HG02759 (cell line): Measurements from ENCODE around the gene KLRG1.
A peak's percentile ranks its signal among the peaks of the same experiment; 100 is the strongest.

ENCODE experiments used
- ATAC-seq: cut with Tn5 transposase; IDR thresholded peaks from one replicate; pipeline ENCODE4 v1.9.1; 2021; ENCODE audit warnings: mild to moderate bottlenecking, moderate library complexity; ENCODE audit not compliant: unreplicated experiment

Gene KLRG1

DNA sequence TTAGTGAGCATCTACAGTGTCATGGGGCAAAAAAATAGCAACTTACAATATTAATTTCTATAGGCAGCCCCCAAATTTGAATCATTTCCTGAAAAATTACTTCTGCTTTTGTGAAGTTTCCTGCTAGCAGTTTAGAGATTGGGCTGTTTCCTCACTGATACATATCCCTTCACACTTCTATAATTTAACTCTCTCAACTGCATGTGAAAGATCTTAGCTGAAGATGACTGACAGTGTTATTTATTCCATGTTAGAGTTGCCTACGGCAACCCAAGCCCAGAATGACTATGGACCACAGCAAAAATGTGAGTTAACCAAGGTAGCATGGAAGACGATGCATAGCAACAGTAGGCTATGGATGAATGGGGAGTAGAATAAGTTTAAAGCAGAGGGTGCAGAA is at the start of gene KLRG1:
KLRG1 (plus strand) TSS at position 134 of the 400 bp plus-strand sequence; CDS start at position 224, 90 bp downstream.
- ATAC-seq: no peak

DNA sequence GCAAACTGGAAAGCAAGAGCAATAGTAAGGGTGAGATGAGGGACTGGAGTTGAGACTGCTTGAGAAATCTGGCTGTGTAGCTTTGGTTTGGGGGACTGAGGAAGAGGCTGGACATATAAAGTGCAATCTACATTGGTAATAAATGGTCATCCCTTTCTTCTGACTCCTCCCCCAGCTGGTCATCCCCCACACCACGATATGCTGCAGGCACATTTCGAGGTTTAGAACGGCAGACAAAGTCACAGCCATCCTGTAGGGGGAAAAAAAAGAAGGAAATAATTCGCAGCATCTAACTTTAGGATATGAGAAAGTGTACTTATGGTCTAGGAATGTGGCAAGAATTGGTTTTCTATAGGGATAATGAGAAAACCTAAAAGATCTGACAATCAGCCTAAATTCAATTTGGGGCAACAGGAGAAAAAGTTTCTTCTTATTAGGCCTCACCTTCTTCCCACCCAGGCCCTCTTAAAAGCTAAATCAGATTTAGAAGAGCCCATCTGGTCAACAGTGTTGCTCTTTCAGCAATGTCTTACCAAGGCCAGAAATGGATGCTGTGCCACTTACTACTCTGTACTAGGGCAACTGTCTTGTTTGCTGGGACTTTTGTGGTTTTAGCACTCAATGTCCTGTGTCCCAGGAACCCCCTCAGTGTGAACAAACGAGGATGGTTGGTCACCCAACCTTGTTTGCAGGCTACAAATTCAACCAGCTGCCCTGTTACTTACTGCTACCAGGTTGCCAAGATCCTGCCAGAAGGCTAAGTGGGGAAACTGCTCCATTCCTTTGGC is 47.5 kb upstream of the KLRG1 start:
- ATAC-seq: no peak

DNA sequence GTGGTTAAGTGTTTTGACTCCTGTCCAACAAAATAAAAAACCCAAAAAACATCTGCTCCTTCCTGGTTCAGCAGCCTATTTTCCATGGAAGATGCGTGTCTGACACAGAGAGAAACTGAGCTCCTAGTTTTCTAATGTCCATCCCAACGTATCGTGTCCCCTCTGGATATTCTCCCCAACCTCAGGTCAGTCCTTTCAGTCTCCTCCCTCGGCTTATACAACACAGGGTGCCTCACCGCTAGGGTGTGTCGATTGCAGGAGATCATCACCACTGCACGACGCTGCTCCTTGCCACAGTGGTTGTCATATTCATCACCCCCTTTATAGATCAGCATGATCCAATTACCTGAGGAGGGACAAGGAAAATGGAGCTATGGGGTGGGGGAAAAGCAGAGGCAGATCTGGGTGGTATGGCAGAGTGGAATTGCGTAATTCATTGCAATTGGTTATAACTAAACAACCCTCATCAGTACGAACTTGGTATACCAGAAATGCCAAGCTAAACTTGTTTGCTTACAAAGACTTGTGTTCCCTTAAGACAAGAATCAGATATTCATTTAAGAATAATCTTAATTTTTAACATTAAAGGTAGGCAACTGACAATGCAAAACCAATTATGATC is 45.7 kb upstream of the KLRG1 start:
- ATAC-seq: no peak

DNA sequence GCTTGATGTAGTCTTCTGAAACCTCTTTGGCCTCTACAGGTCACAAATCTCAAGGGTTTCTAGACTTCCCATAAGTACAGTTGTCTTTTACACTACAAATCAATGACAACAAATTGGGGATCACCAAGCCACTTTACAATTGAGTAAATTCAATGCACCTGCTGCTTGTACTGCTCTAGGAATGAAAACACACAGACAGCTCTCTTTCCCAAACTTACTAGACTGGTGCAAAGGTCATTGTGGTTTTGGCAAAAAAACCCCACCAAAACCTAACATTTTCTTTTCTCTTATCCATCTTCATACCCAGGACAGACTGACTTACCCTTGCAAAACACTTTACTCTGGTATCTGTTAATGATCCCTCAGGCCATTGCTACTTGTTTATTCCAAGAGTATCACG is 42.6 kb upstream of the KLRG1 start:
- ATAC-seq: no peak

DNA sequence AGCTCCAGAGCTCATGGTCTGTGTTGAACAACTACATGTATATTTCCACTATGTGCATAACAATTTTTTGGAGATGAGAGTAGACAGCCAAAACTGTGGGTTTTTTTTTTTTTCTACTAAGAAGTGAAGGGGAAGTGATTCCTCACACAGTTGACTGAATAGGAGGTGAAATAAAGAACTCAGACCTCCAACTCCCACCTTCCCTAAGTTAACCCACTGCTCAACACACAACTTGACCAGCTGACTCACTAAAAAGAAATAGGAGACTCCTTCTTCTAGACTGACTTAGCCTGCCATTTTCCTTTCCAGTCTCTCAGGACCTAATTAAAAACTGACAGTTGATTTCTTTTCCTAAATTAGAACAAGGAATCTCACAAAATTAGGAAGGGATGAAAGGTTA is 41.6 kb upstream of the KLRG1 start:
- ATAC-seq: no peak

DNA sequence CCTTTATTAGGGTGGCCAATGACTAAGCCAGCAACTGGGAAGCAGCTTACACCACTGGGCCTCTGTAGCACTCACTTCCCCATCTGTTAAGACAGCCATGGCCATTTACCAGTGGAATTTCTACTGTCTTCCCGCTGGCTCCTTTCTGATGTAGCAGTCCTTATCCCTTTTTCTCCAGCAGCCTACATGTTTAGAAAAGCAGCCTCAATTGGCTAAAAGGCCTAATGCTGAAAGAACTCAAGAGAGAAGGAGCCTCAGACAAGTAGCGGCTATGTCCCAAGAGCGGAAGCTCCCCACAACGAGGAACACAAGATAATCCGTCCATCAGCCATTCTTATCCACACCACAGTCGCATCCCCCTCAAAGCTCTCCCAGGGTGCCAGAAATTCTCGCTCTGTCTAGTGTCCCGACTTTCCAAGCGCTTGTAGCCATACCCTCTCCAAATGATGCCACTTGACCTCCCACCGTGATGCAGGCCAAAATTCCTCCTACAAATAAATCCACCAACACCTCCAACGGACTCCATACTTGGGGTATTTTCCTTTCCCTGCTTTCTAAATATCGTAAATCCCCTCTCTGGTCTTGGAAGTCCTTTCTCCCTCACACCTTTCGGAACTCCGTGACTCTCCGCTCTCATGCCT is 40.5 kb upstream of the KLRG1 start:
- no peak for ATAC-seq

DNA sequence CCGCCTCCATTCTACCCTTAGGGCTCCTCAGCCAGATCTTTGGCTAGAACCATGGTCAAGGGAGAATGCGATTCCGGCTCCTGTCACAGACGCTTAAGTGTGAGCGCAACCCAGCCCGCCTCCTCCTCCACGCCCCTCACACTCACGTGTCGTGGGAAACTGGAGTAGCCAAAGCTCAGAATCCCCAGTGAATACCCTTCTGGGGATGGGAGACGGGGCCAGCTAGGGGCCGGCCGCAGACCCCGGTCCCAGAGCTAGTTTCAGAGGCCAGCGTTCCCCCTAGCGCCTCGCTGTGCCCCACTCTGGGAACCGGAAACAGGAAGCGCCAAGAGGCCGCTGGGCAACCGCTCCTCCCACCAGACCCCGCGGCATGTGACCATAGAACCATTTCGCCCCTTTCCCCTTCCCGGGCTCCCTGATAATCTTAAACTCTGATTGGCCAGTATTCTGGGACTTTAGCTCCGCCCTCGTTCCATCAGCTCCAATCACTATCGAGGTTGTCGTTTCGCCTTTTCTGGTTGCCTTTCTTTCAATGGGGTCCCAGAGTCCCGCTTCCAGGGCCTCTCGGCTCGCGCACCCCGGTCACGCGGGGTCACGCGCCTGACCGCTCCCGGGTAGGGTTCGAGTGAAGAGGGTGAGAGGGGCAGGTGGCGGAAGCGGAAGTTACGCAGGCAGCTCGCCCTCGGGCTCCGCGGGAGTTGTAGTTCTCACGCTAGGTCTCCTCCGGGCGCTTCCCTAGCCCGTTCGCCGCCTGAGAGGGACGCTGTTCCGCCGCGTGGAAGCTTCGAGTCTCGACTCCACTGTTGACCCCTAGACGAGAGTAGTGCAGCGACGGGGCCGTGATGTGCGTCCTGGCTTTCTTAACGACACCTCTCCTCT is 39.8 kb upstream of the KLRG1 start, which contains the start of gene M6PR:
M6PR (minus strand) TSS at position 304 of the 879 bp plus-strand sequence. CDS start 3,241 bp downstream, outside the sequence.
- ATAC-seq: peak; percentile 80

DNA sequence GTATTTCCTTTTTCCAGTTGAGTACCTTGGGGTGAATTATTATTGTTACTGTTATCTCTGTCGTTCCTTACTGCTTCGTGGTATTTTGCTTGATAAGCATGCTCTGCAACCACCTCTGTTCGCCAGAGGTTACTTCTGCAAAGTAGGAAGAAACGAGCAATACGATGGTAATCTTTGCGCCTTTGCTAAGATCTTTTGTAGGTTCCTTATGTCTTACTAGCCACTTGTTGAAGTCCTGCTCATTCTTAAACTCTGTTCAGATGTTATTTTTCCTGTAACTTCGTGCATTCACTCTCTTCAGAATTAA is 39.2 kb upstream of the KLRG1 start:
- ATAC-seq: no peak

DNA sequence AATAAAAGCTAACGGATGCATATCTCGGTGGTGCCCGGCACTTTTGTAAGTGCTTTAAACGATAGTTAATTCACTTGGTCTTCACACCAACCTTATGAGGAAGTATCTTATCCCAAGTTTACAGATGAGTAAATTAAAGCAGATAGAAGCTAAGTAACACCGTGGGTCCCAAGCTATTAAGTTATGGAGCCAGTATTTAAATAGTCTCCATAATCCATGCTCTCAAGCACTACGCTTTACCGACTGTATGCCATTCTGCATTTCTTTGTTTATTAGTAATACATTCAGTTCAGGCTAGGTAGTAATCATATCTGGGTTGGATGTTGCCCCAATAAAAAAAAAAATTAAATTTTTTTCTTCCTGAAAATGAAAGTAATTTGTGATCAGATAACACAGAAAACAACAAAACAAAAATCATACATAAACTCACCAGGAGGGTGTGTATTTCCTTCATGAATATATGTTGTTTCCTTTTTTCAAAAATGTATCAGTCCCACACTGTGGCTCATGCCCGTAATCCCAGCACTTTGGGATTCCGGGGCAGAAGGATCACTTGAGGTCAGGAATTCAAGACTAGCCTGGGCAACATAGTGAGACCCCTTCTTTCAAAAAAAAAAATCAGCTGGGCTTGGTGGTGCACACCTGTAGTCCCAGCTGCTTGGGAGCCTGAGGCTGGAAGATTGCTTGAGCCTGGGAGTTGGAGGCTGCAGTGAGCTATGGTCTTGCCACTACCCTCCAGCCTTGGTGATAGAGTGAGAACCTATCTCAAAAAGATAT is 38.5 kb upstream of the KLRG1 start:
- no peak for ATAC-seq

DNA sequence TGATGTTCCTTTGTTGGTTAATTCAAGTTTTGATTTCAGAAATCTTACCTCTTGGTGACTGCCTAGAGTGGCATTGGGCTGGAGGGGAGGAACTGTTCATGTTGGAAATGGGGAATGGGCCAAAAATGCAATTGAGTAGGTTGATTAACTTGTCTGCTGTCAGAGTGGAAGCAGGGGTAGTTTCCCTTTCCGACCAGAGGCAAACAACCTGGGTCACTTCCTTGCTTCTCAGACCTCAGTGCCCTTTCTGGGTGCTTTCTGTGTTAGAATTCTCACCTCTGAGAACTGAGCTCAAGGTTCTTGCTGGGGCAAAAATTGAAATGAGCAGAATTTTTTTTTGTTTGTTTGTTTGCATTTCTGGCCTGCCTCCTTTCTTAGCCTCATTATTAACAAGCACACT is 37.6 kb upstream of the KLRG1 start:
- no peak for ATAC-seq

DNA sequence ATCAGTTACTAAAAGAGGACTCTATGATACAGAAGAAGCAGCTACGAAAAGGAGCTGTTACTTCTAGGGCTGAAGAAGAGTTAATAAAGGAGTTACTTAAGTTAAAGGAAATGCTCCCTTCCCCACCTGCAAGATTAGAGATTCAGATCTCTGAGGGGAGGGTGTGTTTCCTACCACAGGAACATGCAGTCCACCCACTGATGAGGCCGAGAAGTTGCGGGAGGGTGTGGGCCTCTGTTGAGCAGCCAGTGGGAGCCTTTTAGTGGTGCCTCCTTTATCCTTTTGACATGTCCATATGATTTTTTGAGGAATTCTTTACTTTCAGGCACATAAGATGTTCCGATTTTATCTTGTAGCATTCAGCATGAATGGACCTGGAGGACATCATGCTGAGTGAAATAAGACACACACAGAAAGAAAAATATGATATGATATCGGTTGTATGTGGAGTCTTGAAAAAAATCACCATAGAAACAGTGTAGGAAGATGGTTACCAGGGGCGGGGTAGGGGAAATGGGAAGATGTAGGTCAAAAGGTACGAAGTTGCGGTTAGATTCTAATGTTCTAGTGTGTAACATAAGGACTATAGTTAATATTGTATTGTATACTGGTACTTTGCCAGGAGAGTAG is 35.5 kb upstream of the KLRG1 start:
- ATAC-seq: no peak

DNA sequence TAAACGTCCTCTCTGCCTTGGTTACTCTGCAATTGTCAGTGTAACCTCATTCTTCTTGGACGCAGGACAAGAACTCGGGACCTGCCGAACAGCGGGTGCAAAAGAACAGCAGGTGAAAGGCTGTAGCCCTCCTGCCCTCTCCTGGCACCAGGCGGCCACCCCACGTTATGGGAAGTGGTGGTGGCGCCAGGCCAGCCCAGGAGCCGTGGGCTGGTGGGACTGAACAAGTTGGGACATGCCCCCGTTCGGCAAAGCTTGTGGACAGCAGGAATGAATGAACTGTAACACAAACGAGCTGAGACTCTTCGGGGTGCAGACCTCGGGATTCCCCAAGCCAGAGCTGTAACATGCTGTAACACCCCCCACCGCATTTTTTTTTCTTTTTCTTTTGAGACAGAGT is 33.3 kb upstream of the KLRG1 start:
- ATAC-seq: no peak

DNA sequence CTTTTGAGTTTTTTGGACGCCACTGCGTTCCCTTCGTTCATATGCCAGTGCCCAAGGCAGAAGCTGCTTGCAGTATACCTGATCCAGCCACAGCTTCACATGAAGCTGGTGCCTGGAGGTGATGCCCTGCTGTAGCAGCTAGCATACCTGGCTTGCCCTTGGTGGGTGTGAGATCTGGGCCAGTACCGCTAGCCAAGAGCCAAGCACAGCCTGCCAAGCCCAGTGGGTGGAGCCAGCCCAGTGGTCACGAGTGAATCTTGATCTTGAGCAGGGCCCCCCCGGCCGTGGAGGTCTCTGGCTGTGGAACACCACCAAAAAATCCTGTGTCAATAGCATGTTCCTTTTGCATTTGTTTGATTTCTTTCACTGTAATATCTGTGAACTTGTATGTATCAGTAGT is 32.6 kb upstream of the KLRG1 start:
- no peak for ATAC-seq

DNA sequence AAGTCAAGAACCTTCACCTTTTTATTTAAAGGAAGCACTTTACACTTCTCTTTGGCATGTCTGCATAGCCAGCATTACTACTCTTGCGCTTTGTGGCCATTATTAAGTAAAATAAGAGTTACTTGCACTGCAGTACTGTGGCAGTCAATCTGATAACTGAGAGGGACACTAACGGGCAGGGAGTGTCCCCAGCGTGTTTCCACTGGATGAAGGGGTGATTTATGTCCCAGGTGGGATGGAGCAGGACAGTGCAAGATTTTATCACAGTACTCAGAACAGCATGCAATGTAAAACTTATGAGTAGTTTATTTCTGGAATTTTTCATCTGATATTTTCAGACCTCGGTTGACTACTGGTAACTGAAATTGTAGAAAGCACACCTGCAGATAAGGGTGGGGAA is 31.8 kb upstream of the KLRG1 start:
- ATAC-seq: no peak

DNA sequence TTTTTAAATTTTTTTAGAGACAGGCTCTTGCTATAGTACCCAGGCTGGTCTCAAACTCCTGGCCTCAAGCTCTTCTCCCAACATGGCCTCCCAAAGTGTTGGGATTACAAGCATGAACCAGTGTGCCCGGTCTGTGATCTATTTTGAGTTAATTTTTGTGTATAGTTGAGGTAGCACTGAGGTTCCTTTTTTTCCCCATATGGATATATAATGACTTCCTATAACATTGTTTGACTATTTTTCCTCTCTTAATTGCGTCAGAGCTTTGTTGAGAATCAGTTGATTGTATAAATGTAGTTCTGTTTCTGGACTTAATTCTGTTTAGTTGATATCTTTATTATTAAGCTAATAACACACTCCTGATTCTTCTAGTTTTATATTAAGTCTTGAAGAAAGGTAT is 31.3 kb upstream of the KLRG1 start:
- ATAC-seq: no peak

DNA sequence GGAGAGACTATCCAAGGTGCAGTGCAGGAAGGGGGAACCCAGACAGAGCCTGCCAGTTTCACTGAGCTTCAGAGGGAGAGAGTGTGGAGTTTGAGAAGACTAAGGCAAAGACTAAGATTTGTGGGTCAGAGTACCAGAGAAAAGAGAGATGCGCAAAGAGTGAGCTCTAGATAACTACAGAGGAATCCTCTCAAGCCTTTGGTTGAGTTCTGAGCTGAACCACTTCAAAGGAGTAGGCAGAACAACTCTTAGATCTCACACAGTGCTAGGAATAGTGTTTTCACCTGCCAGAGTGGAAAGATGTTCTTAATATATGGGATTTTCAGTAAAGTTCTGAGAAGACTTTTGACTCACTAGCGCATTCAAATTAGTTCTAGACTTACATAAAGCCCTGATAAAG is 29.2 kb upstream of the KLRG1 start:
- no peak for ATAC-seq

DNA sequence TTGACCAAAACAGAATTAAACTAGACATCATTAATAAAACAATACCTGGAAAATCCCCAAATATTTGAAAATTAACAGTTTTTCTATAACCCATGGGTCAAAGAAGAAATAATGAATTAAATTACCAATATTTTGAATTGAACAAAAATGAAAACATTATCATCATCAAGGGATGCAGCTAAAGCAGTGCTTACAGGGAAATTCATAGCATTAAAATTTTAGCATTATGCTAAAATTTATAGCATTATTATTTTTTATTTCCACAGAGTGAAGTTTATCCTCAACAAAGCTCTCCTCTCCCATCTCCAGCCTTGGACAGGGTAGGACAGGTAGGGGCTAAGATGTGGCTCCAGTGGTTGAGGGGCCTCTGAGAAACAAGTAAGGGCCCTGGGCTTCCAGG is 20.6 kb upstream of the KLRG1 start:
- ATAC-seq: no peak

DNA sequence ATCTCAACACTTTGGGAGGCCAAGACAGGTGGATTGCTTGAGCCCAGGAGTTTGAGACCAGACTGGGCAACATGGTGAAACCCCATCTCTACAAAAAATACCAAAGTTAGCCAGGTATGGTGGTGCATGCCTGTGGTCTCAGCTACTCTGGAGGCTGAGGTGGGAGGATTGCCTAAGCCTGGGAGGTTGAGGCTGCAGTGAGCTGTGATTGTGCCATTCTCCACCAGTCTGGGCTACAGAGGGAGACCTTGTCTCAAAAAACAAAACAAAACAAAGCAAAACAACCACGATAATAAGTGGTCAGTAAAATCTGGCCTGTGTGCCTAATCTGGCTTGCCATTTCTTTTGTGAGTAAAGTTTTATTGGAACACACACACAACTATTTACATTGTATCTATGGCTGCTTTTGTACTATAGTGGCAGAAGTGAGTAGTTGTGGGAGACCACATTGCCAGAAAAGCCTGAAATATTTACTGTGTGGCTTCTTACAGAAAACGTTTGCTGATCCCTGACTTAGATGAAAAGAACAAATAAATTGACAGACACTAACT is 19.4 kb upstream of the KLRG1 start:
- ATAC-seq: no peak

DNA sequence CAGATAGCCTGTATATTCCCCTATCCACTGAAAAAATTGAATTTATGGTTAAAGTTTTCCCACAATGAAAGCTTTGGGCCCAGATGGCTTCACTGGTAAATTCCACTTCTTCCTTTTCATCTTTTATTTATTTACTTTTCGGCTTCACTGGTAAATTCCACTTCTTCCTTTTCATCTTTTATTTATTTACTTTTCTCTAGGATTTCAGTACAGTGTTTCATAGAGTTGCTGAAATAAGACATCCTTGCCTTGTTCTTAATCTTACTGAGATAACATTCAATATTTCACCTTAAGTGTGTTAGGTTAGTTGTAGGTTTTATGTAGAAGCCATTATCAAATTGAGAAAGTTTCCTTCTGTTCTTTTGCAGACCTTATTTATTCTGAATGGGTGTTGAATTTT is 18.9 kb upstream of the KLRG1 start:
- ATAC-seq: no peak

DNA sequence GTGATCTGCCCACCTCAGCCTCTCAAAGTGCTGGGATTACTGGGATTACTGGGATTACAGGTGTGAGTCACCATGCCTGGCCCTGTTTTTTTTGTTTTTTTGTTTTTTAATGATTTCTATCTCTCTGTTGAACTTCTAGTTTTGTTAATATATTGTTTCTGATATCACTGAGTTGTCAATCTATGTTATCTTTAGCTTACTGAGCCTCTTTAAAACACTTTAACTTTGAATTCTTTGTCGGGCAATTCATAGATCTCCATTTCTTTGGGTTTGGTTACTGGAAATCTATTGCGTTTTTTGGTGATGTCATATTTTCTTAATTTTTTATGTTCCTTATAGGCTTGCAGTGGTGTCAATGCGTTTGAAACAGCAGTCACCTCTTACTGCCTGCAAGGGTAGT is 9.2 kb upstream of the KLRG1 start:
- no peak for ATAC-seq
